Retinal pigment epithelial cell (primary cell): ENCODE data around the gene LAMB3.

ENCODE experiments used
- DNase-seq: peaks from one replicate; pipeline ENCODE4 v3.0.0-alpha.2; 2010; ENCODE audit warnings: low read depth
- H3K4me3 ChIP-seq: 2 replicates; pipeline ENCODE4 v1.5.1; 2011; ENCODE audit warnings: mild to moderate bottlenecking, low read length, control low read depth, moderate library complexity
- TF ChIP-seq, protein P1 (sequence below): conservative IDR thresholded peaks from 2 replicates; pipeline ENCODE4 v1.5.1; 2011; ENCODE audit warnings: low read depth, low read length, control low read depth, inconsistent platforms

Gene LAMB3

DNA sequence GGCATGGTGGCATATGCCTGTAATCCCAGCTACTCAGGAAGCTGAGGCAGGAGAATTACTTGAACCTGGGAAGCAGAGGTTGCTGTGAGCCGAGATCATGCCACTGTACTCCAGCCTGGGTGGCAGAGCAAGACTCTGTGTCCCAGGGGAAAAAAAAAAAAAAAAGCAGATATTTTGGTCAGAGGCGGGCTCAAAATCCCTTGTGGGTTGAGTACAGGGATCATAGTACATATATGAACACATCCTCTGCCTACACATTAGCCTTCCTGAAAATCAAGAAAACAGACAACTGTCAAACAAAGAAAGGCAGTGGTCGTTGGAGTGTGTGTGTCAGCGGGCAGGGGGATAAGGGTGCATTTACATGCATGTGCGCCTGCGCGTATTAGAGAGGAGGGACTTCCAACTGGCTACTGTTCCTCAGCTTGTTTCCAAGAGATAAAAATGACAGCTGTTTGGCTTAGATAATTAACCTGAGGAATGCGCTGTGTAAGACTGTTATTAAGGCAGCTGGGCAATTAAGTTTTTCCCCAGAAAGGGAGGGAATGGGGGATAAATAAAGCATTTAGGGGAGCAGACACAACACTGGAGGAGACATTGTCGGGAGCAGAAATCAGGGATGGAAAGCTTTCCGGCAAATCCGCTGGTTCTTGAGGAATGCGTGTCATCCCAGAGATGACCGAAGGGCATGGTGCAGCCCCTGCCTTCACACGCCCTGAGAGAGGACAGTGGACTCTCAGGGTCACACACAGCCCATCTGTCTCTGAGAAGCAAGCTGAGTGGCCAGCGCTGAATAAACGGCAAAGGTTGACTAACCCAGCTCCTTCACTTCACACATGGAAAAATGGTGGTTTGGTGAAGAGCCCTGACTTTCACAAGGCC lies 6.4 kb downstream of the LAMB3 start:
- TF ChIP-seq, protein P1, sequence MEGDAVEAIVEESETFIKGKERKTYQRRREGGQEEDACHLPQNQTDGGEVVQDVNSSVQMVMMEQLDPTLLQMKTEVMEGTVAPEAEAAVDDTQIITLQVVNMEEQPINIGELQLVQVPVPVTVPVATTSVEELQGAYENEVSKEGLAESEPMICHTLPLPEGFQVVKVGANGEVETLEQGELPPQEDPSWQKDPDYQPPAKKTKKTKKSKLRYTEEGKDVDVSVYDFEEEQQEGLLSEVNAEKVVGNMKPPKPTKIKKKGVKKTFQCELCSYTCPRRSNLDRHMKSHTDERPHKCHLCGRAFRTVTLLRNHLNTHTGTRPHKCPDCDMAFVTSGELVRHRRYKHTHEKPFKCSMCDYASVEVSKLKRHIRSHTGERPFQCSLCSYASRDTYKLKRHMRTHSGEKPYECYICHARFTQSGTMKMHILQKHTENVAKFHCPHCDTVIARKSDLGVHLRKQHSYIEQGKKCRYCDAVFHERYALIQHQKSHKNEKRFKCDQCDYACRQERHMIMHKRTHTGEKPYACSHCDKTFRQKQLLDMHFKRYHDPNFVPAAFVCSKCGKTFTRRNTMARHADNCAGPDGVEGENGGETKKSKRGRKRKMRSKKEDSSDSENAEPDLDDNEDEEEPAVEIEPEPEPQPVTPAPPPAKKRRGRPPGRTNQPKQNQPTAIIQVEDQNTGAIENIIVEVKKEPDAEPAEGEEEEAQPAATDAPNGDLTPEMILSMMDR = no peak
- H3K4me3 ChIP-seq = no peak overlapping the region
- DNase-seq = no peak

DNA sequence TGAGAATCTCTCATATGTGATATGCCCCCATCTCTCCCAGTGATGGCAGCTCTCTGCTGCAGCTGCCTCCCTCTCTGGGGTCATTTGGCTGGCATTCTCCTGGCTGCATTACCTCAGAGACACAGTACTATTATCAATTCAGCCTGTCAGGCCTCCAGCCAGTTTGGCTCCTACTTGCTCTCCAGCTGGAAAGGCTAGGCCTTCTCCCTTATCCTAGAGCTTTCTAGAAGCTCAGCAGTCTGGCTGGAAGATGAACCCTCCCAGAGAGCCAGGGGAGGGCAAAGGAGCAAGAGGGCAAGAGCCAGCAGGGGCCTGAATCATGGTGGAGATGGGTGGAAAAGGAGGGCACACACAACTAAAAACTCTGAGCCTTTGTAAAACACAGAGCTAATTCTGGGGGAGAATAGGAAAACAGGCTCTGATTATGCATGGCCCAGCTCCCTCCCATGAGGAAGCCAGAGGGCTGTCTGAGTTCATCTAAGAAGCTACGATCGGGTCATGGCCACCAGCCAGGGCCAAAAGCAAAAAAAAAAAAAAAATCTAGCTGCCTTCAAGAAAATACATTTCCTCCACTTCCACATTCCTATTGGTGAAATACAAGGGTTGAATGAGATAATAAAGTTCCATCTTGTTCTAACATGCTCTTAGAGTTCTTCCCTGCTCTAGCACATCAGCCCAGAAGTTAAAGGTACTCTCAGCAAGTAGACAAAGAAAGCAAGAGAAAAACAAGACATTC lies 8.8 kb downstream of the LAMB3 start:
- TF ChIP-seq, protein P1 = no peak
- no peak overlapping the region for H3K4me3 ChIP-seq
- no peak for DNase-seq

DNA sequence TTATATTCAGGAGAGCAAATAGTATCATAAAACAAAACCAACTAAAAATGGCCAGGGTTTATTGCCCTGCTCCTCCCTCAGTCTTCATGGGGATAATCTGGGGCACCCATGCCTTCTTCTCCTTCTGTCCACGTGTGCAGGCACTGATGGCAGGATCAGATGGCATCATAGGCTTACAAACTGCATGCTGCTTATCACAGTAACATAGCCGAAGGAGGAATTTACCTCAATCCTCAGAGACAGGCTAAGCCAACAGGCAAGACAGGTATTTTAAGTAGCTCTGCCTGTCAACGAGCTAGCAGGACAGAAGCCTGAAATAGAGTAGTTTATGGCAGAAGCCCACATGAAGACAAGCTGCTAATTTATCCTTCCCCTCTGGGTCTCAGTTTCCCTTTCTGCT lies 9.4 kb downstream of the LAMB3 start:
- no peak overlapping the region for H3K4me3 ChIP-seq
- TF ChIP-seq, protein P1 = no peak
- DNase-seq = no peak

DNA sequence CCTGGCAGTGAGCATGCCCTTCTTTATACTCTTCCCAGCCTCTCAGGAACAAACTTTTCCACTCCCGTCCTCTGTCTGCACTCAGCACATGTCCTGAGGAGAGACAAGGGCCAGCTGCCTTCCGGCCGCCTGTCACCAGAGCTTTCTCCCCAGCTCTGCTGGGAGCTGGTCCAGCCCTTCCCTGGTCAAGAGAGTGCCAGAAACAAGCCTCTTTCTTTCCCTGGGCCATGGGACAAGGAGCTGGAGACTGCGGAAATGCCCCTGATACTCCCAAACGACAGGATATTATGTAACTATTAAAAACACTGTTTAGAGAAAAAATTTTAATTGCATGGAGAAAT lies 10.4 kb downstream of the LAMB3 start:
- H3K4me3 ChIP-seq = no peak overlapping the region
- DNase-seq = no peak
- TF ChIP-seq, protein P1 = no peak

GRCh38 chr1:209635850-209636249 lies 16.4 kb downstream of the LAMB3 start:
- H3K4me3 ChIP-seq = no peak overlapping the region
- TF ChIP-seq, protein P1 = no peak
- DNase-seq = no peak

DNA sequence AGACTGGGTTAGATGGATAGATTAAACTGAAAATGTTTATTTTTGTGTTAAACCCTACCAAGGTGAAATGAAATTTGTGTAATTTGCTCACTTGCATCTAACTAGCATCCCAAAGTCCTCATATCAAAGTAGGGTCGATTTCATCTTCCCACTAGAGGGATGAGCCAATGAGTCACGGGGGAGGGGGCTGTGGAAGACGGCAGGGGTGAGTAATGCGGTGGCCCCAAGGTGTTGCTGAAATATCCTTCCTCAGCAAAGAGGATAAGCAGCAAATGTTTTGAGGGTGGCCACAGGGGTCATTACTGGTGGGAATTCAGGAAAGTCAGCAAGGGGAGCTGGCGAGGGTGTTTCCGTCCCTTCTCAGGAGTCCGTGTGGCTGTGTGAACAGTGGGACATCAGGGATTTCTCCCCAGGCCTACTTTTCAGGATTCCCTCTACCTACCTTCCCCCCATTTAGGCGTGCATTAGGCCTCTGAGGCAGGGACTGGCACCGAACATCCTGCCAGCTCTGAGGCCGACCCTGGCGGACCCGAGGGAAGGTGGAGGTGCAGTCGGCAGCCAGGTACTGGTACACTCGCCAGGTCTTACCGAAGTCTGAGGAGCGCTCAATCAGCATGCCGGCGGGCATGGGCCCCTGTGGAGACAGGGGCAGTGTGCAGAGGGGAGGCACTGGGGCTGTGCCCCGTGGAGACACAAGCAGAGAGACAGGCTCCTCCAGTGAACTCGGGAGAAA lies 18.1 kb downstream of the LAMB3 start:
- TF ChIP-seq, protein P1 = no peak
- DNase-seq = no peak

More for the DNA sequence above, 18.1 kb downstream of the LAMB3 start:
- H3K4me3 ChIP-seq = no peak overlapping the region
